Neutrophil (primary cell): ENCODE measurements around the gene EP400.
"Not testable (repeated sequence)": the region's sequence is repeated elsewhere in the genome, so short reads cannot be mapped to it uniquely, and the experiment has no call there.

ENCODE experiments used
- H3K27ac ChIP-seq: fragments of 200-600 bp; sonication (generic); 2 replicates; pipeline ENCODE4 v1.5.1; 2016; ENCODE audit warnings: mild to moderate bottlenecking, moderate library complexity
- H3K27me3 ChIP-seq: fragments of 200-600 bp; sonication (generic); 2 replicates; pipeline ENCODE4 v1.6.0; 2016; ENCODE audit warnings: mild to moderate bottlenecking
- H3K36me3 ChIP-seq: fragments of 200-600 bp; sonication (generic); 2 replicates; pipeline ENCODE4 v1.5.1; 2017
- H3K4me1 ChIP-seq, 2 experiments: fragments of 200-600 bp in 1 of 2; sonication (generic) in 1 of 2; 1 replicate in 1 of 2; 2 replicates in 1 of 2; pipeline versions ENCODE4 v1.5.1 to v1.6.1; 2013 to 2016; ENCODE audit warnings: low read depth in 1 of 2, low read length in 1 of 2, mild to moderate bottlenecking in 1 of 2, moderate library complexity in 1 of 2; ENCODE audit not compliant: control insufficient read depth in 1 of 2, insufficient read depth in 1 of 2
- H3K4me3 ChIP-seq, 2 experiments: fragments of 200-600 bp in 1 of 2; sonication (generic) in 1 of 2; 1 replicate in 1 of 2; 2 replicates in 1 of 2; pipeline ENCODE4 v1.5.1; 2013 to 2016; ENCODE audit warnings: low read depth in 1 of 2, low read length in 1 of 2, mild to moderate bottlenecking in 1 of 2, moderate library complexity in 1 of 2
- H3K9me3 ChIP-seq: fragments of 200-600 bp; sonication (generic); 2 replicates; pipeline ENCODE4 v1.5.1; 2016
- TF ChIP-seq, protein P1 (sequence below): fragments of 200-600 bp; sonication (generic); IDR thresholded peaks from 2 replicates; pipeline ENCODE4 v1.5.1; 2016; ENCODE audit warnings: antibody characterized with exemption

Gene EP400

DNA sequence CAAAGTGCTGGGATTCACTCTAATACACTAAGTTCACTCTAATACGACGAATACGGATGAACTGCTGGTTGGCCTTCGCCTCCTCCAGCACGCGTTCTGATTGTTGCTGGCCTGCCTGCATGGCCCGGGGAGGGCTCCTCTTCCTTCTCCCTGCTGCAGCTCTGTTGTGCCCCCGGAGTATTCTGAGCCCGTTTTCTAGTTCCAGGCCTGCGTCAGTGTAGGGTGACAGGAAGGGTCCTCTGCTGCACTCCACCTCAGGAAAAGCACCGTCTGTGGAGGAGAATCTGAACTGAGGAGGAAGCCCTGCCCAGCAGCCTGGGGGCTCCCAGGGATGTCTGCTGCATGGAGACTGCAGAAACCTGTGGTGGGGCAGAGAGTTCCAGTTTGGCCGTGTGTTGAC, 150.0 kb downstream of the EP400 start:
- Histone ChIP-seq H3K36me3 (peaks cover 16% of the 10 kb centered on the region), H3K4me3 (no peak overlapping the region), H3K27me3 (no peaks in the 10 kb centered on the region), H3K27ac (no peak overlapping the region), H3K4me1 (no peaks in the 10 kb centered on the region), H3K9me3 (no peaks in the 10 kb centered on the region)
- TF ChIP-seq, protein P1, sequence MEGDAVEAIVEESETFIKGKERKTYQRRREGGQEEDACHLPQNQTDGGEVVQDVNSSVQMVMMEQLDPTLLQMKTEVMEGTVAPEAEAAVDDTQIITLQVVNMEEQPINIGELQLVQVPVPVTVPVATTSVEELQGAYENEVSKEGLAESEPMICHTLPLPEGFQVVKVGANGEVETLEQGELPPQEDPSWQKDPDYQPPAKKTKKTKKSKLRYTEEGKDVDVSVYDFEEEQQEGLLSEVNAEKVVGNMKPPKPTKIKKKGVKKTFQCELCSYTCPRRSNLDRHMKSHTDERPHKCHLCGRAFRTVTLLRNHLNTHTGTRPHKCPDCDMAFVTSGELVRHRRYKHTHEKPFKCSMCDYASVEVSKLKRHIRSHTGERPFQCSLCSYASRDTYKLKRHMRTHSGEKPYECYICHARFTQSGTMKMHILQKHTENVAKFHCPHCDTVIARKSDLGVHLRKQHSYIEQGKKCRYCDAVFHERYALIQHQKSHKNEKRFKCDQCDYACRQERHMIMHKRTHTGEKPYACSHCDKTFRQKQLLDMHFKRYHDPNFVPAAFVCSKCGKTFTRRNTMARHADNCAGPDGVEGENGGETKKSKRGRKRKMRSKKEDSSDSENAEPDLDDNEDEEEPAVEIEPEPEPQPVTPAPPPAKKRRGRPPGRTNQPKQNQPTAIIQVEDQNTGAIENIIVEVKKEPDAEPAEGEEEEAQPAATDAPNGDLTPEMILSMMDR, result no peak

DNA sequence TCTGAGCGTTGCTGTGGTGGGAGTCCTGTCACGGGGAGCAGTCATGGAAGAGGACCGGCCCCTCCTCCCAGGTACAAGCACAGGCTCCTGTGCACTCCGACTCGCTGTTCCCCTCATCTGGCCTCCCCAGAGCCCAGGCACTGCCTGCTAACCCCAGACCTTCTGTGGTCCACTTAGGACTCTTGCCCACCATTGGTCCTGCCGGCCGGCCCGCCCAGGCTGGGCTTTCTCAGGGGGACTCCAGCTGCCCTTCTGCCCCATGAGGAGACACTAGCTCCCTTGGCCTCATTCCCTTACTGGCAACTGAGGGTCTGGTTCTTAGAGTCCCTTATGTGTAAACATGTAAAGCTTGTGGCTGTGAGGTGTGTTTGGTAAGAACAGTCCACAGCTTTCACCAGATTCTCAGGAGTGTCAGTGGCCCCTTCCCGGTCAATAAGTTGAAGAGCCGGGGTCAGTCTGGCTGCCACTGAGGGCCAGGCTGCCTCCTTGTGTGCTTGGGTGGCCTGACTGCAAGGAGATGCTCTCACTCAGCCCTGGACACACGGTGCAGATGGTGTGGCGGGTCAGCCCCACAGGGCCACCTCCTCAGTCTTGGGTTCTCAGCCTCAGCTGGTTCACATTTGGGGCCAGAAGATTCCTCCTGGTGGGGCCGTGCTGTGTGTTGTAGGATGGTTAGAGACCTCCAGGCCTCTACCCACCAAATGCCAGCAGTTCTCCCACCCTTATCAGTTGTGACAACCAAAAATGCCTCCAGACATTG, 150.7 kb downstream of the EP400 start:
- Histone ChIP-seq H3K4me1 (no peaks in the 10 kb centered on the region), H3K4me3 (no peak overlapping the region), H3K27me3 (no peaks in the 10 kb centered on the region), H3K27ac (no peak overlapping the region), H3K9me3 (no peaks in the 10 kb centered on the region), H3K36me3 (peaks cover 21% of the 10 kb centered on the region)
- TF ChIP-seq, protein P1, result no peak

DNA sequence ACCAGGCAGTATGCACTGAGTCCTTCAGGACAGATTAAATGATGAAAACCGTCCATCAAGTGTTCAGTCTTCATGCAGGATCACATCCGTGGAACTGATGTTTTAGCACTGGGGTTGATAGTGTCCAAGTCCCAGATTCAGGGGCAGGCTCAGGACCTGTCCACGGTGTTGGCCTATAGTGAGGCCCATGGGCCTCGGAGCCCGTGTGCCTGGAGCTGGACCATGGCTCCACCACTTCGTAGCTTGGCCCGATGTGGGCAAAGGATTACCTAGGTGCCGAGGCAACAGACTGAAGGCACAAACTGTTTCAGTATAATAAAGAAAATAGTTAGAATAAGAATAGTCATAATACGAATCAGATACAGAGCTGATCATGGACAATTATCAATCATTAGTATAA, 152.6 kb downstream of the EP400 start:
- no peak overlapping the region for H3K27ac ChIP-seq
- H3K4me1 ChIP-seq, result no peaks in the 10 kb centered on the region
- no peaks in the 10 kb centered on the region for H3K9me3 ChIP-seq
- H3K27me3 ChIP-seq, result no peaks in the 10 kb centered on the region
- H3K36me3 ChIP-seq, result peaks cover 21% of the 10 kb centered on the region
- no peak overlapping the region for H3K4me3 ChIP-seq
- TF ChIP-seq, protein P1, result no peak

DNA sequence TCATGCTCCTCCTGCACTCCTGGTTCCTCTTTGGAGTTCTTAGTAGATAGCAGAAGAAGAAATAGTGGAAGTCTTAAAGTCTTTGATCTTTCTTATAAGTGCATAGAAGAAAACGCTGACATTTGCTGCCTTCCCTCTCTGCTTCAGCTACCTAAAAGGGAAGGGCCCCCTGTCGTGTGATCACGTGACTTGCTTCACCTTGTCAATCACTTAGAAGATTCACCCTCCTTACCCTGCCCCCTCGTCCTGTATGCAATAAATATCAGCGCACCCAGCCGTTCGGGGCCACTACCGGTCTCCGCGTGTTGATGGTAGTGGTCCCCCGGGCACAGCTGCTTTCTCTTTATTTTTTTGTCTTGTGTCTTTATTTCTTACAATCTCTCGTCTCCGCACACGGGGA, 153.3 kb downstream of the EP400 start:
- H3K9me3 ChIP-seq, H3K27ac ChIP-seq, H3K4me3 ChIP-seq, H3K27me3 ChIP-seq, H3K4me1 ChIP-seq: not testable (repeated sequence)
- H3K36me3 ChIP-seq, result peaks cover 21% of the 10 kb centered on the region

DNA sequence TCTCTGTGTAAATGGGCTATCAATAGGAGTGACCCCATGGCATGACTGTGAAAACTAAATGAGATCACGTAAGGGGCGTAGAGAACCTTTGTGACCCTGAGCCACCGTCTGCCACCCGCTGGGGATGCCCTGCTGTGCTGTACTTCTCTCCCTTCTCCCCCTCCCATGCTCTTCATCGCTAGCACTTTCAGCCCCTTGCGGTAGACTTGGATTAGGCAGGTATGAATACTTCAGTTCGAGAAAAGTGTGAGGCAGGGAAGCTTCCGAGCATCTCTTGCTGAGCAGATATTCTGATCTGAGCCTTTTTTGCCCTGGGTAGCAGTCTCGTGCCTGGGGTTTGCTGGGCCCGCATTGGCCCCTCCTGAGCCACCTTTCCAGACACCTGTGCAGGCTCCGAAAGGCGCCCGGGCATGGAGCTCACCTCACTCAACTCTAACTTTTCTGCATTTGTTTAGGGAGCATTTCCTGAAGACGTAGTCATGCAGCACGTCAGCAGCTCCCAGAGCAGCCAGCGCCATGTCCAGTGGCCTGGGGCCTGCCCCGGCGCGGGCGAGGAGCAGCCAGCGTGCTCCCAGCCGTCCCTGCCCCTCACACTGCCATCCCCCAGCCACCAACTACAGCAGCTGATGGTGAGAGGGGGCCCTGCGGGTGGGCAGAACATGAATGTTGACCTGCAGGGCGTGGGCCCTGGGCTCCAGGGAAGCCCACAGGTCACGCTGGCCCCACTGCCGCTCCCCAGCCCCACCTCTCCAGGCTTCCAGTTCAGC, 154.0 kb downstream of the EP400 start:
- Histone ChIP-seq H3K9me3 (no peaks in the 10 kb centered on the region), H3K27ac (no peak overlapping the region), H3K27me3 (no peaks in the 10 kb centered on the region), H3K4me3 (no peak overlapping the region), H3K4me1 (no peaks in the 10 kb centered on the region), H3K36me3 (peaks cover 21% of the 10 kb centered on the region)
- TF ChIP-seq, protein P1, result no peak

DNA sequence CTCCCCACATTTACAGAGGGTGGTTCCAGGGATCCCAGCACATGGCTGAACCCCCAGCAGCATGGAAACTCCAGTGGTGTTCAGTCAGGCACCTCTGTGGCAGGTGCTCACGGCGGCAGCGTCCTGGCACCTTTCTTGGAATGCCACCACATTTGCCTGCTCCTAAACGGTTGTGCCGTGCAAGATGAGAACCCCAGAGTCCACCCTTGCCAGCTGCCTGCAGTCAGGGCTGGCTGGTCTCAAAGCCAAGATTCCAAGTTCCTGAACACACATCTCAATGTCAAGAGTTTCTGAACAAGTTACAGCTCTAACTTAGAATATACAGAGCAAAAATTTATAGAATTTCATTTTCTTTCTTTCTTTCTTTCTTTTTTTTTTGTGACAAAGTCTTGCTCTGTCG, 155.7 kb downstream of the EP400 start:
- Histone ChIP-seq H3K4me1 (no peaks in the 10 kb centered on the region), H3K27me3 (no peaks in the 10 kb centered on the region), H3K36me3 (peaks cover 22% of the 10 kb centered on the region), H3K27ac (no peak overlapping the region), H3K9me3 (no peaks in the 10 kb centered on the region), H3K4me3 (no peak overlapping the region)
- TF ChIP-seq, protein P1, result no peak
